PFSK-1 (cell line): ENCODE measurements around the gene KHNYN.

Source experiments
- FOXP2 ChIP-seq: optimal IDR thresholded peaks from 2 replicates; pipeline ENCODE3; 2011; ENCODE audit warnings: borderline replicate concordance, control low read depth, inconsistent platforms; ENCODE audit not compliant: insufficient read depth; ENCODE audit errors: extremely low read length, extremely low read depth
- POLR2AphosphoS5 ChIP-seq: IDR thresholded peaks from 2 replicates; pipeline ENCODE4 v1.6.1; 2012; ENCODE audit warnings: low read depth, mild to moderate bottlenecking, control low read depth, low read length, moderate library complexity
- REST ChIP-seq, 2 experiments: IDR thresholded peaks; 2 replicates each; pipeline versions ENCODE4 v1.6.1 to v1.8.0; 2011 to 2012; ENCODE audit warnings: low read depth in 2 of 2, low read length in 2 of 2, control low read depth in 1 of 2, inconsistent platforms in 1 of 2, mild to moderate bottlenecking in 1 of 2, moderate library complexity in 1 of 2; ENCODE audit not compliant: insufficient read depth in 1 of 2
- SIN3A ChIP-seq: IDR thresholded peaks from 2 replicates; pipeline ENCODE4 v1.6.1; 2012; ENCODE audit warnings: mild to moderate bottlenecking, low read length, moderate library complexity, borderline replicate concordance; ENCODE audit not compliant: insufficient read depth
- TAF1 ChIP-seq: IDR thresholded peaks from 2 replicates; pipeline ENCODE4 v1.6.1; 2012; ENCODE audit warnings: low read length, control low read depth, borderline replicate concordance; ENCODE audit not compliant: insufficient read depth

Gene KHNYN

GRCh38 chr14:24401810-24402702 lies 27.7 kb upstream of the KHNYN start:
- TF ChIP-seq POLR2AphosphoS5 (no peak), REST (IDR thresholded peaks at IDR 0.05; ENCODE audit: insufficient read depth in 1 of 2, low read depth in 2 of 2, low read length in 2 of 2) (no peak), SIN3A (no peak), FOXP2 (no peak), TAF1 (no peak)

GRCh38 chr14:24403294-24403998 lies 26.3 kb upstream of the KHNYN start:
- TF ChIP-seq POLR2AphosphoS5, result no peak
- TF ChIP-seq REST (IDR thresholded peaks at IDR 0.05; ENCODE audit: insufficient read depth in 1 of 2, low read depth in 2 of 2, low read length in 2 of 2), result no peak
- no peak for TF ChIP-seq SIN3A
- no peak for TF ChIP-seq TAF1
- TF ChIP-seq FOXP2, result no peak

GRCh38 chr14:24404814-24405213 lies 24.9 kb upstream of the KHNYN start:
- TF ChIP-seq FOXP2 (no peak), TAF1 (no peak), SIN3A (no peak), REST (IDR thresholded peaks at IDR 0.05; ENCODE audit: insufficient read depth in 1 of 2, low read depth in 2 of 2, low read length in 2 of 2) (no peak), POLR2AphosphoS5 (no peak)

GRCh38 chr14:24406416-24406815 lies 23.3 kb upstream of the KHNYN start:
- TF ChIP-seq REST (IDR thresholded peaks at IDR 0.05; ENCODE audit: insufficient read depth in 1 of 2, low read depth in 2 of 2, low read length in 2 of 2) (no peak), TAF1 (no peak), FOXP2 (no peak), POLR2AphosphoS5 (no peak), SIN3A (no peak)
